GM18508 (cell line): ENCODE data around the gene ZNF217.
"Not testable (repeated sequence)": the region's sequence is repeated elsewhere in the genome, so short reads cannot be mapped to it uniquely, and the experiment has no call there.

Experiments used
- ATAC-seq: cut with Tn5 transposase; IDR thresholded peaks from one replicate; pipeline ENCODE4 v1.9.1; 2021; ENCODE audit warnings: moderate number of reproducible peaks; ENCODE audit not compliant: insufficient read depth, unreplicated experiment

The ZNF217 gene

GRCh38 chr20:53584550-53584913, 9.1 kb downstream of the ZNF217 start:
- ATAC-seq = not testable (repeated sequence)

GRCh38 chr20:53583660-53584549, 9.7 kb downstream of the ZNF217 start:
- ATAC-seq = not testable (repeated sequence)

GRCh38 chr20:53582574-53583351, 10.9 kb downstream of the ZNF217 start:
- ATAC-seq = no peak

- ATAC-seq = no peak
Measured at GRCh38 chr20:53582251-53582570, 11.4 kb downstream of the ZNF217 start.

- no peak for ATAC-seq
Measured at GRCh38 chr20:53581444-53582250, 12.0 kb downstream of the ZNF217 start.

- no peak for ATAC-seq
Measured at GRCh38 chr20:53580376-53581111, 13.1 kb downstream of the ZNF217 start.

- no peak for ATAC-seq
Measured at GRCh38 chr20:53579581-53580375, 13.9 kb downstream of the ZNF217 start.

GRCh38 chr20:53579266-53579580, 14.4 kb downstream of the ZNF217 start:
- ATAC-seq = no peak

GRCh38 chr20:53578492-53579222, 15.0 kb downstream of the ZNF217 start:
- ATAC-seq = no peak

- ATAC-seq = no peak
Measured at GRCh38 chr20:53576586-53577318, 16.9 kb downstream of the ZNF217 start.

GRCh38 chr20:53576195-53576580, 17.5 kb downstream of the ZNF217 start:
- ATAC-seq = no peak

GRCh38 chr20:53575481-53576194, 18.0 kb downstream of the ZNF217 start:
- no peak for ATAC-seq

GRCh38 chr20:53574819-53575218, 18.8 kb downstream of the ZNF217 start:
- no peak for ATAC-seq

- ATAC-seq = no peak
Measured at GRCh38 chr20:53574259-53574789, 19.3 kb downstream of the ZNF217 start.

- ATAC-seq = no peak
Measured at GRCh38 chr20:53571555-53572286, 21.9 kb downstream of the ZNF217 start.

- no peak for ATAC-seq
Measured at GRCh38 chr20:53570446-53571276, 23.0 kb downstream of the ZNF217 start.
